GM12878 (cell line): ENCODE measurements around the gene MED22. TPM values are rescaled to one million over a fixed set of nuclear protein-coding genes. Genes with fewer than 3 reads are reported as not detected.

Experiments used
- ATAC-seq: fragments of 200-7000 bp; cut with Tn5 transposase; 3 replicates; pipeline ENCODE4 v1.9.1; 2020; ENCODE audit warnings: mild to moderate bottlenecking, moderate library complexity
- BruUV-seq: library from RNA; stranded (reverse); fragments of 400-500 nt; replicated peaks from 2 replicates; lab custom pipeline; 2021; lab: Mats Ljungman, UMichigan
- CTCF ChIA-PET: fragments of 300-600 bp; sonication (Branson Sonifier 250); formaldehyde crosslinking; extraction: SDS; loops from one replicate; lab custom pipeline; 2021; ENCODE audit warnings: inconsistent platforms; lab: Yijun Ruan, JAX
- POLR2A ChIA-PET: fragments of 350-600 bp; formaldehyde crosslinking; extraction: SDS; loops from one replicate; lab custom pipeline; 2021; ENCODE audit warnings: inconsistent platforms; lab: Charles Lee
- RAD21 ChIA-PET: fragments of 300-600 bp; sonication (Branson Sonifier 250); formaldehyde crosslinking; loops from one replicate; lab custom pipeline; 2023; ENCODE audit warnings: antibody characterized with exemption; ENCODE audit not compliant: unreplicated experiment; lab: Charles Lee
- SMC1A ChIA-PET: fragments of 300-600 bp; sonication (Branson Sonifier 250); formaldehyde crosslinking; loops from one replicate; lab custom pipeline; 2023; ENCODE audit not compliant: unreplicated experiment, uncharacterized antibody; lab: Charles Lee
- DNase-seq: peaks from one replicate; pipeline ENCODE4 v3.0.0-alpha.2; 2011; ENCODE audit warnings: low read depth, low spot score
- FAIRE-seq: peaks from 3 replicates; lab custom pipeline; 2011; peaks lifted over from hg19 to GRCh38; lab: Jason Lieb, UNC
- H2AFZ ChIP-seq: 2 replicates; pipeline ENCODE4 v1.6.0; 2011; ENCODE audit warnings: low read depth, low read length, control low read depth; ENCODE audit not compliant: control insufficient read depth
- H3K27ac ChIP-seq: 2 replicates; pipeline ENCODE4 v1.5.1; 2011; ENCODE audit warnings: control low read depth; ENCODE audit not compliant: control insufficient read depth, insufficient read depth
- H3K27me3 ChIP-seq, 2 experiments: replicated peaks in 1 of 2; 2 replicates each; pipeline versions ENCODE4 v1.6.0 to v1.6.1; 2011; ENCODE audit warnings: low read length in 1 of 2; ENCODE audit not compliant: control insufficient read depth in 2 of 2, insufficient read depth in 2 of 2
- H3K36me3 ChIP-seq, 2 experiments: 2 replicates each; pipeline ENCODE4 v1.5.1; 2011; ENCODE audit warnings: low read length in 1 of 2; ENCODE audit not compliant: control insufficient read depth in 2 of 2, insufficient read depth in 2 of 2
- H3K4me1 ChIP-seq: 2 replicates; pipeline ENCODE4 v1.6.1; 2011; ENCODE audit warnings: mild to moderate bottlenecking, low read length, moderate library complexity, mixed read lengths; ENCODE audit not compliant: control insufficient read depth, insufficient read depth
- H3K4me2 ChIP-seq: 2 replicates; pipeline ENCODE4 v1.6.0; 2011; ENCODE audit warnings: control low read depth; ENCODE audit not compliant: control insufficient read depth, insufficient read depth
- H3K4me3 ChIP-seq: fragments of 200-600 bp; sonication (generic); 2 replicates; pipeline ENCODE4 v1.5.1; 2016
- H3K79me2 ChIP-seq: 2 replicates; pipeline ENCODE4 v1.6.0; 2011; ENCODE audit warnings: low read length; ENCODE audit not compliant: control insufficient read depth, insufficient read depth
- H3K9ac ChIP-seq: 2 replicates; pipeline ENCODE4 v1.8.0; 2011; ENCODE audit warnings: low read length, control low read depth, mixed read lengths; ENCODE audit not compliant: control insufficient read depth, insufficient read depth
- H3K9me3 ChIP-seq: replicated peaks from 3 replicates; pipeline ENCODE4 v1.5.1; 2011; ENCODE audit warnings: mild to moderate bottlenecking, low read length; ENCODE audit not compliant: control insufficient read depth, insufficient read depth
- H4K20me1 ChIP-seq: 2 replicates; pipeline ENCODE4 v1.6.0; 2011; ENCODE audit not compliant: control insufficient read depth, insufficient read depth
- EZH2 ChIP-seq: IDR thresholded peaks from 2 replicates; pipeline ENCODE4 v1.6.1; 2012; ENCODE audit warnings: low read depth, mild to moderate bottlenecking, control low read depth, inconsistent platforms, low read length, borderline replicate concordance; ENCODE audit not compliant: control insufficient read depth
- JUNB ChIP-seq: IDR thresholded peaks from 2 replicates; pipeline ENCODE4 v1.6.1; 2016; ENCODE audit warnings: antibody characterized with exemption, mild to moderate bottlenecking
- REST ChIP-seq: IDR thresholded peaks from 2 replicates; pipeline ENCODE4 v1.6.1; 2012; ENCODE audit warnings: mild to moderate bottlenecking, low read depth, low read length
- STAT3 ChIP-seq: IDR thresholded peaks from 2 replicates; pipeline ENCODE4 v1.6.1; 2011; ENCODE audit warnings: low read depth, low read length, improper control_type of control experiment
- TCF3 ChIP-seq: IDR thresholded peaks from 2 replicates; pipeline ENCODE4 v1.6.1; 2012; ENCODE audit warnings: low read depth, mild to moderate bottlenecking, low read length, borderline replicate concordance; ENCODE audit not compliant: insufficient read depth
- ZNF622 ChIP-seq: fragments of 450-650 bp; IDR thresholded peaks from 2 replicates; pipeline ENCODE4 v1.6.1; 2017; ENCODE audit warnings: mild to moderate bottlenecking, inconsistent platforms
- WGBS: methylation state at CpG from one replicate; pipeline ENCODE4 v1.1.6; 2016; ENCODE audit warnings: low lambda C conversion rate; ENCODE audit not compliant: insufficient replicate concordance, insufficient coverage; ENCODE audit errors: missing lambda C conversion rate; 5-methylcytosine and 5-hydroxymethylcytosine counted together
- in situ Hi-C: fragments of 300-500 bp; cut with MboI; formaldehyde crosslinking; loops from 9 replicates; pipeline ENCODE4 v1.14.3; 2018; ENCODE audit warnings: mixed read lengths
- intact Hi-C: fragments of 100-400 bp; cut with micrococcal nuclease; formaldehyde crosslinking; loops from one replicate; pipeline ENCODE4 v1.14.2; 2022; ENCODE audit not compliant: unreplicated experiment
- polyA plus RNA-seq, 11 experiments: library from polyadenylated mRNA; depleted of rRNA in 4 of 11; unstranded in 6 of 11; stranded (reverse) in 5 of 11; fragments of >200 nt; fragmentation: Nextera tagmentation in 4 of 11; fragmentation: Illumina TruSeq in 1 of 11; extraction: Ambion mirVana in 4 of 11; extraction: Trizol in 1 of 11; gene quantifications; 1 replicate in 1 of 11; 2 replicates in 10 of 11; pipeline versions ENCODE4 v1.2.1 to v1.2.3, GENCODE V29; 2011 to 2016; ENCODE audit warnings: inconsistent platforms in 2 of 11, missing spikeins in 2 of 11, low read depth in 1 of 11
- total RNA-seq, 4 experiments: library from RNA; depleted of rRNA in 3 of 4; stranded (reverse); fragments of >200 nt in 3 of 4; fragmentation: Illumina TruSeq in 1 of 4; extraction: Trizol in 1 of 4; gene quantifications; 2 replicates each; pipeline versions ENCODE4 v1.2.1 to v1.2.3, GENCODE V29; 2013 to 2021

MED22 gene
- total and polyA plus RNA-seq, 10 of the 15 experiments (the other 5 are each of a cell fraction or from before 2014, with no cell fraction given) = 1.4 to 42.1 (median 24.6) TPM

DNA sequence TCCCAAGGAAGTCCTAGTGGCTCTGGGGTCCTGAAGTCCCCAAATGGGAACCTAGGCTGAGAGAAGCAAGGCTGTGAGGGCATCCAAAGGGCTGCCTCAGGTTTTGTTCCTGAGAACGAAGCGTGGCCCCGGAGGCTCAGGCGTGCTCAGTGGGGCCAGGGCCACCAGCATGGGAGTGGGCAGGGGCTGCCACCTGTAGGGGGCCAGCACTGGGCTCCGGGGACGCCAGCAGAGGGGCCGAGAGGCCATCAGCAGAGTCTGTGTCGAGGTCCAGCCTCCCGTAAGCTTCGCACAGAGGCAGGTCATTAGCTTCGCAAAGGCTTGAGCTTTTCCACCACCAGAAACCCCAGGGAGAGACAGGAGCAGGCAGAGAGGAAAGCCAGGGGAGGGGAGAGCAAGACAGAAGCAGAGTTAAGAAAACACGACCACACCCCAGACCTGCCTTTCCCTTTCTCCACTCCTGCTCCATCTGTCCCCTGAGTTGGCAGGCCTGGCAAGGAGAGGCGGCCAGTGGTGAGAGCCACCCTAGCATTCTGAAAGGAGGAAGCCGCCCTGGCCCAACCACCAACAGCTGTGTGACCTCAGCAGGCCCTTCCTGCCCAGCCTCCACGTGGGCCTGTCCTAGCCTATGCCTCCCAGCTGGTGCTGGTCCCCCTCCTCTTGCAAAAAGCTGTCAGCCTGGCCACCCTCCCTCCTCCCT is 6.4 kb downstream of the MED22 start (continued):
- no peak for TF ChIP-seq ZNF622

GRCh38 chr9:133340916-133341315 is 7.0 kb downstream of the MED22 start:
- CTCF ChIA-PET = interaction anchor here (0.6 kb wide), 2 partner anchors 58 to 136 kb away, joined by 3 to 4 read pairs; no protein-coding TSS in a partner anchor
- 88% methylated on average over 13 of the region's 13 CpGs for WGBS
- no TSS peak for BruUV-seq
- Histone ChIP-seq H2AFZ (no peak overlapping the region), H3K4me1 (peaks cover 15% of the 10 kb centered on the region)
- no peak for TF ChIP-seq JUNB
- TF ChIP-seq TCF3 = no peak
- no peak for TF ChIP-seq EZH2
- TF ChIP-seq REST = no peak
- TF ChIP-seq STAT3 = no peak
- TF ChIP-seq, all 136 proteins: peak for 0
- POLR2A ChIA-PET = no interaction called here
- H3K27ac ChIP-seq = no peak overlapping the region
- FAIRE-seq = no peak
- no peak for ATAC-seq
- RAD21 ChIA-PET = no interaction called here
- SMC1A ChIA-PET = no interaction called here
- H3K9me3 ChIP-seq = no peaks in the 10 kb centered on the region
- no peak for DNase-seq
- intact Hi-C loops = no loop called here
- H3K36me3 ChIP-seq = peaks cover 10 to 23% of the 10 kb centered on the region in 2 experiments
- no peak overlapping the region for H3K4me3 ChIP-seq
- no peaks in the 10 kb centered on the region for H3K27me3 ChIP-seq
- peaks cover 8% of the 10 kb centered on the region for H3K79me2 ChIP-seq
- no peak overlapping the region for H3K4me2 ChIP-seq
- H3K9ac ChIP-seq = no peak overlapping the region
- in situ Hi-C loops = no loop called here
- H4K20me1 ChIP-seq = no peaks in the 10 kb centered on the region
